Measurements from ENCODE around the gene SETD2. TPM values are rescaled to one million over a fixed set of nuclear protein-coding genes. Genes with fewer than 3 reads are reported as not detected.

The SETD2 gene
- total and polyA plus RNA-seq, 10 donors = 10.4 to 94.0 (median 63.8) TPM

- intact Hi-C loops (cut with DNase I; ENCODE audit: low total_unique reads) = no loop called here
- no peaks in the 10 kb centered on the region for H3K27me3 ChIP-seq (replicated peaks in 1 of 7)
- H3K9me3 ChIP-seq = no peaks in the 10 kb centered on the region
- DNase-seq = no peak
- H3K36me3 ChIP-seq = peaks cover 0 to 100% (median 61%) of the 10 kb centered on the region in 6 donors
- H3K27ac ChIP-seq = no peak overlapping the region
- peaks cover 0 to 39% (median 10%) of the 10 kb centered on the region in 6 donors for H3K4me1 ChIP-seq
- whole genome bisulfite sequencing, 5 donors = 93 to 97% (median 96%) methylated on average over 7 of the region's 7 CpGs
- H3K4me3 ChIP-seq = no peak overlapping the region
- TF ChIP-seq POLR2A (IDR thresholded peaks at IDR 0.05) = no peak
- no peak for TF ChIP-seq POLR2AphosphoS5 (IDR thresholded peaks at IDR 0.05)
- TF ChIP-seq, protein P1, sequence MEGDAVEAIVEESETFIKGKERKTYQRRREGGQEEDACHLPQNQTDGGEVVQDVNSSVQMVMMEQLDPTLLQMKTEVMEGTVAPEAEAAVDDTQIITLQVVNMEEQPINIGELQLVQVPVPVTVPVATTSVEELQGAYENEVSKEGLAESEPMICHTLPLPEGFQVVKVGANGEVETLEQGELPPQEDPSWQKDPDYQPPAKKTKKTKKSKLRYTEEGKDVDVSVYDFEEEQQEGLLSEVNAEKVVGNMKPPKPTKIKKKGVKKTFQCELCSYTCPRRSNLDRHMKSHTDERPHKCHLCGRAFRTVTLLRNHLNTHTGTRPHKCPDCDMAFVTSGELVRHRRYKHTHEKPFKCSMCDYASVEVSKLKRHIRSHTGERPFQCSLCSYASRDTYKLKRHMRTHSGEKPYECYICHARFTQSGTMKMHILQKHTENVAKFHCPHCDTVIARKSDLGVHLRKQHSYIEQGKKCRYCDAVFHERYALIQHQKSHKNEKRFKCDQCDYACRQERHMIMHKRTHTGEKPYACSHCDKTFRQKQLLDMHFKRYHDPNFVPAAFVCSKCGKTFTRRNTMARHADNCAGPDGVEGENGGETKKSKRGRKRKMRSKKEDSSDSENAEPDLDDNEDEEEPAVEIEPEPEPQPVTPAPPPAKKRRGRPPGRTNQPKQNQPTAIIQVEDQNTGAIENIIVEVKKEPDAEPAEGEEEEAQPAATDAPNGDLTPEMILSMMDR (IDR thresholded peaks at IDR 0.05 in 8 of 11, conservative IDR thresholded peaks at IDR 0.05 in 3 of 11) = no peak
These were observed 77.8 kb downstream of the SETD2 start for GRCh38 chr3:47086071-47086470.

DNA sequence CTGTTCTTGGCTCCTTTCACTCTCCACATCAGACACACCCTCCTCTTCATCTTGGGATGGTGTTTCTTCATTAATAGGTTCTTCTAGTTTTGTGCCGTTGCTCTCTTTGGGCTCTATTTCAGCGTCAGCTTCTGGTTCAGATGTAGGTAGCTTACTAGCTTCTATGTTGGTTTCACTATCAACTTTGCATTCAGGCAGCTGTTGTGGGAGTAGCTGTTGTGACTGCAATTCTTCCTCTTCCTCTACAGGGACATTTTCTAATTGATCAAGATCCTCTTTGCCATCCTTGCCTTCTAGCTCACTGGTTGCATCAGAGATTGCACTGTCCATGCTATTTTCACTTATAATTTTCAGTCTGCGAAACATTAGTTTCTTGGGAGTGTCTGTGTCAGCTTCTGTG lies 80.1 kb downstream of the SETD2 start:
- no peak for DNase-seq
- no peak overlapping the region for H3K4me3 ChIP-seq
- H3K27me3 ChIP-seq (replicated peaks in 1 of 7) = no peaks in the 10 kb centered on the region
- intact Hi-C loops (cut with DNase I; ENCODE audit: low total_unique reads) = no loop called here
- TF ChIP-seq, protein P1 (IDR thresholded peaks at IDR 0.05 in 8 of 11, conservative IDR thresholded peaks at IDR 0.05 in 3 of 11) = peak in 1 of 11 experiments; percentile 21
- TF ChIP-seq POLR2A (IDR thresholded peaks at IDR 0.05) = no peak
- peak in 1 of 3 donors; percentile 17 for TF ChIP-seq POLR2AphosphoS5 (IDR thresholded peaks at IDR 0.05)
- H3K4me1 ChIP-seq = peaks cover 0 to 44% (median 10%) of the 10 kb centered on the region in 6 donors
- 39 to 71% (median 57%) methylated on average over 3 of the region's 3 CpGs for WGBS, 5 donors
- peak overlapping the region in 7 of 8 donors; percentile 21 to 77 (median 52) for H3K27ac ChIP-seq
- no peaks in the 10 kb centered on the region for H3K9me3 ChIP-seq
- peaks cover 0 to 100% (median 62%) of the 10 kb centered on the region in 6 donors for H3K36me3 ChIP-seq

- peak overlapping the region in 1 of 8 donors; percentile 10 for H3K4me3 ChIP-seq
- peaks cover 0 to 100% (median 63%) of the 10 kb centered on the region in 6 donors for H3K36me3 ChIP-seq
- 59 to 83% (median 67%) methylated on average over 1 of the region's 1 CpG for WGBS, 5 donors
- H3K4me1 ChIP-seq = peaks cover 0 to 44% (median 10%) of the 10 kb centered on the region in 6 donors
- H3K27me3 ChIP-seq (replicated peaks in 1 of 7) = no peaks in the 10 kb centered on the region
- H3K27ac ChIP-seq = peak overlapping the region in 6 of 8 donors; percentile 1 to 77 (median 57)
- DNase-seq = no peak
- intact Hi-C loops (cut with DNase I; ENCODE audit: low total_unique reads) = no loop called here
- no peak for TF ChIP-seq POLR2A (IDR thresholded peaks at IDR 0.05)
- TF ChIP-seq POLR2AphosphoS5 (IDR thresholded peaks at IDR 0.05) = no peak
- H3K9me3 ChIP-seq = no peaks in the 10 kb centered on the region
These were observed 81.4 kb downstream of the SETD2 start for GRCh38 chr3:47082519-47082918.

DNA sequence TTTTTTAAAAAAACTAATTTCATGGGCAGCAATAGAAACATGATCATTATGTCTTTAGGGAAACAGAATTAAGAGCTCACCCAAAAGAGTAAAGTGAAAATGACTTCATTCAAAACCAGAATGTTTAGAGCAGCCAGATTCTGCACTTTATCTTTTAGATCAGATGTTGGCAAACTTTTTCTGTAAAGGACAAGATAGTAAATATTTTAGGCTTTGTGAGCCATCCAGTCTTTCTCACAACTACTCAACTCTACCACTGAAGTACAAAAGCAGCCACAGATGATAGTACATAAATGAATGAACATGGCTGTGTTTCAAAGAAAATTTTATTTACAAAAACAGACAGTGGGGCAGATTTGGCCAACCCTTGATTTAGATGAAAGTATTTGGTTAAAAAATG lies 84.5 kb downstream of the SETD2 start:
- intact Hi-C loops (cut with DNase I; ENCODE audit: low total_unique reads) = no loop called here
- H3K4me3 ChIP-seq = no peak overlapping the region
- H3K27ac ChIP-seq = no peak overlapping the region
- H3K27me3 ChIP-seq (replicated peaks in 1 of 7) = no peaks in the 10 kb centered on the region
- TF ChIP-seq, protein P1 (IDR thresholded peaks at IDR 0.05 in 8 of 11, conservative IDR thresholded peaks at IDR 0.05 in 3 of 11) = no peak
- TF ChIP-seq POLR2A (IDR thresholded peaks at IDR 0.05) = no peak
- H3K9me3 ChIP-seq = no peaks in the 10 kb centered on the region
- H3K36me3 ChIP-seq = peaks cover 0 to 100% (median 51%) of the 10 kb centered on the region in 6 donors
- no peak for DNase-seq
- H3K4me1 ChIP-seq = peaks cover 0 to 47% (median 14%) of the 10 kb centered on the region in 6 donors
